ENCODE data around the gene MARCHF2.

Gene MARCHF2

GRCh38 chr19:8366961-8367326, 46.2 kb upstream of the MARCHF2 start:
- Histone ChIP-seq H3K4me3 (ENCODE audit: low read depth, low read length, poor library complexity, severe bottlenecking) (no peak overlapping the region), H3K79me2 (ENCODE audit: insufficient read depth, low read length) (no peaks in the 10 kb centered on the region), H3K36me3 (ENCODE audit: insufficient read depth, low read length) (no peaks in the 10 kb centered on the region), H4K20me1 (ENCODE audit: insufficient read depth, low read length) (no peaks in the 10 kb centered on the region), H3K9ac (ENCODE audit: low read length) (no peak overlapping the region), H2AFZ (ENCODE audit: low read length) (no peak overlapping the region), H3K9me2 (ENCODE audit: low read depth, low read length) (no peaks in the 10 kb centered on the region), H3K9me3 (ENCODE audit: low read length) (no peaks in the 10 kb centered on the region), H3K27me3 (ENCODE audit: insufficient read depth, low read length) (no peaks in the 10 kb centered on the region), H3F3A (ENCODE audit: insufficient read depth, low read length) (no peaks in the 10 kb centered on the region), H3K4me1 (ENCODE audit: insufficient read depth, low read length, severe bottlenecking) (no peaks in the 10 kb centered on the region), H3K4me2 (ENCODE audit: low read length) (no peak overlapping the region), H3K27ac (ENCODE audit: low read depth, low read length, poor library complexity, severe bottlenecking) (no peak overlapping the region)
- TF ChIP-seq, protein P1, sequence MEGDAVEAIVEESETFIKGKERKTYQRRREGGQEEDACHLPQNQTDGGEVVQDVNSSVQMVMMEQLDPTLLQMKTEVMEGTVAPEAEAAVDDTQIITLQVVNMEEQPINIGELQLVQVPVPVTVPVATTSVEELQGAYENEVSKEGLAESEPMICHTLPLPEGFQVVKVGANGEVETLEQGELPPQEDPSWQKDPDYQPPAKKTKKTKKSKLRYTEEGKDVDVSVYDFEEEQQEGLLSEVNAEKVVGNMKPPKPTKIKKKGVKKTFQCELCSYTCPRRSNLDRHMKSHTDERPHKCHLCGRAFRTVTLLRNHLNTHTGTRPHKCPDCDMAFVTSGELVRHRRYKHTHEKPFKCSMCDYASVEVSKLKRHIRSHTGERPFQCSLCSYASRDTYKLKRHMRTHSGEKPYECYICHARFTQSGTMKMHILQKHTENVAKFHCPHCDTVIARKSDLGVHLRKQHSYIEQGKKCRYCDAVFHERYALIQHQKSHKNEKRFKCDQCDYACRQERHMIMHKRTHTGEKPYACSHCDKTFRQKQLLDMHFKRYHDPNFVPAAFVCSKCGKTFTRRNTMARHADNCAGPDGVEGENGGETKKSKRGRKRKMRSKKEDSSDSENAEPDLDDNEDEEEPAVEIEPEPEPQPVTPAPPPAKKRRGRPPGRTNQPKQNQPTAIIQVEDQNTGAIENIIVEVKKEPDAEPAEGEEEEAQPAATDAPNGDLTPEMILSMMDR (IDR thresholded peaks at IDR 0.05; ENCODE audit: low read length), result no peak

DNA sequence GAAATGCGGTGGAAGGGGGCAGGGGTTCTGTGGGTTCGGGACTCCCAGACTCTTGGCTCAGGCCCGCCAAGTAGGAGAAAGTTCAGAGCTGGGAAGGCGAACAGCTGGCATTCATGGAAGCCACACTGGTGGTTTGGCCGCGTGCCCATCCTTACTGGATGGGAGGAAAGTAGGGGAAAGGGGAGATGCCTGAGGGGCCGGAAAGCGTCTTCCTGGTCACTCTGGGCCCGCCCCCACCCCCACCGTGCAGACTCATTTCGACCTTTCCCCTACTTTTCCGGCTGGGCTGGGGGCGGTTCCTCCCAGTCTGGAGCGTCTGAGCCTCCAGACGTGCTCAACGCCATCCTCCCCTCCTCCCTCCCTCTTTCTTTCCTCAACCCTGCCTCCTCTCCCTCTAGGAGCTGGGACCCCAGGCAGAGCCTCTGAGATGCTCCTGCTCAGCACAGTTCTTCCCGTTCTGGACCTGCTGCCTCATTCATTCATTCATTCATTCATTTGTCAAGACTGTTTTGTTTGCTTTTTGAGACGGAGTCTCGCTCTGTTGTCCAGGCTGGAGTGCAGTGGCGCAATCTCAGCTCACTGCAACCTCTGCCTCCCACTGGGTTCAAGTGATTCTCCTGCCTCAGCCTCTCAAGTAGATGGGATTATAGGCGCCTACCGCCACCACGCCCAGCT, 45.6 kb upstream of the MARCHF2 start:
- TF ChIP-seq, protein P1 (IDR thresholded peaks at IDR 0.05; ENCODE audit: low read length), result no peak
- no peak for TF ChIP-seq EZH2 (IDR thresholded peaks at IDR 0.05; ENCODE audit: borderline replicate concordance, low read length)
- no peaks in the 10 kb centered on the region for H3K9me2 ChIP-seq (ENCODE audit: low read depth, low read length)
- no peaks in the 10 kb centered on the region for H3K4me1 ChIP-seq (ENCODE audit: insufficient read depth, low read length, severe bottlenecking)
- H2AFZ ChIP-seq (ENCODE audit: low read length), result no peak overlapping the region
- no peaks in the 10 kb centered on the region for H3K79me2 ChIP-seq (ENCODE audit: insufficient read depth, low read length)
- H3F3A ChIP-seq (ENCODE audit: insufficient read depth, low read length), result no peaks in the 10 kb centered on the region
- no peaks in the 10 kb centered on the region for H4K20me1 ChIP-seq (ENCODE audit: insufficient read depth, low read length)
- no peak overlapping the region for H3K4me3 ChIP-seq (ENCODE audit: low read depth, low read length, poor library complexity, severe bottlenecking)
- no peak overlapping the region for H3K4me2 ChIP-seq (ENCODE audit: low read length)
- H3K27me3 ChIP-seq (ENCODE audit: insufficient read depth, low read length), result no peaks in the 10 kb centered on the region
- no peak overlapping the region for H3K9ac ChIP-seq (ENCODE audit: low read length)
- no peaks in the 10 kb centered on the region for H3K9me3 ChIP-seq (ENCODE audit: low read length)
- no peaks in the 10 kb centered on the region for H3K36me3 ChIP-seq (ENCODE audit: insufficient read depth, low read length)
- H3K27ac ChIP-seq (ENCODE audit: low read depth, low read length, poor library complexity, severe bottlenecking), result no peak overlapping the region

GRCh38 chr19:8370176-8371010, 42.7 kb upstream of the MARCHF2 start:
- no peak overlapping the region for H2AFZ ChIP-seq (ENCODE audit: low read length)
- no peaks in the 10 kb centered on the region for H4K20me1 ChIP-seq (ENCODE audit: insufficient read depth, low read length)
- TF ChIP-seq, protein P1 (IDR thresholded peaks at IDR 0.05; ENCODE audit: low read length), result no peak
- no peak for TF ChIP-seq EZH2 (IDR thresholded peaks at IDR 0.05; ENCODE audit: borderline replicate concordance, low read length)
- no peak overlapping the region for H3K4me2 ChIP-seq (ENCODE audit: low read length)
- H3K4me1 ChIP-seq (ENCODE audit: insufficient read depth, low read length, severe bottlenecking), result no peaks in the 10 kb centered on the region
- no peaks in the 10 kb centered on the region for H3F3A ChIP-seq (ENCODE audit: insufficient read depth, low read length)
- no peak overlapping the region for H3K9ac ChIP-seq (ENCODE audit: low read length)
- no peak overlapping the region for H3K27ac ChIP-seq (ENCODE audit: low read depth, low read length, poor library complexity, severe bottlenecking)
- no peak overlapping the region for H3K4me3 ChIP-seq (ENCODE audit: low read depth, low read length, poor library complexity, severe bottlenecking)
- H3K79me2 ChIP-seq (ENCODE audit: insufficient read depth, low read length), result no peaks in the 10 kb centered on the region
- no peaks in the 10 kb centered on the region for H3K9me3 ChIP-seq (ENCODE audit: low read length)
- no peaks in the 10 kb centered on the region for H3K9me2 ChIP-seq (ENCODE audit: low read depth, low read length)
- H3K36me3 ChIP-seq (ENCODE audit: insufficient read depth, low read length), result no peaks in the 10 kb centered on the region; the same call in 1 of the 2 replicates
- H3K27me3 ChIP-seq (ENCODE audit: insufficient read depth, low read length), result no peaks in the 10 kb centered on the region
